RWPE2 (cell line): ENCODE measurements around the gene LHFPL3.

ENCODE experiments used
- ATAC-seq: fragments of 200-7000 bp; cut with Tn5 transposase; 3 replicates; pipeline ENCODE4 v1.9.1; 2021; ENCODE audit warnings: low read depth
- DNase-seq: peaks from one replicate; pipeline ENCODE4 v3.0.0-alpha.2; 2020; ENCODE audit warnings: low spot score
- H3K27ac ChIP-seq: fragments of 450-650 bp; 2 replicates; pipeline ENCODE4 v1.5.1; 2017; ENCODE audit warnings: mild to moderate bottlenecking; ENCODE audit not compliant: poor library complexity, severe bottlenecking
- H3K27me3 ChIP-seq: fragments of 250-450 bp; sonication (Bioruptor Pico); 2 replicates; pipeline ENCODE4 v1.5.1; 2021; ENCODE audit warnings: mild to moderate bottlenecking, moderate library complexity; ENCODE audit not compliant: insufficient read depth, poor library complexity, severe bottlenecking
- H3K36me3 ChIP-seq: fragments of 250-450 bp; sonication (Bioruptor Pico); 2 replicates; pipeline ENCODE4 v1.5.1; 2020; ENCODE audit warnings: low read depth, mild to moderate bottlenecking, moderate library complexity
- H3K4me1 ChIP-seq: fragments of 250-450 bp; sonication (Bioruptor Pico); 2 replicates; pipeline ENCODE4 v1.5.1; 2021; ENCODE audit warnings: mild to moderate bottlenecking, moderate library complexity; ENCODE audit not compliant: insufficient read depth, poor library complexity, severe bottlenecking
- H3K4me3 ChIP-seq: fragments of 250-450 bp; sonication (Bioruptor Pico); 2 replicates; pipeline ENCODE4 v1.5.1; 2021; ENCODE audit warnings: mild to moderate bottlenecking, moderate library complexity; ENCODE audit not compliant: severe bottlenecking
- H3K9me3 ChIP-seq: fragments of 250-450 bp; sonication (Bioruptor Pico); 2 replicates; pipeline ENCODE4 v1.5.1; 2021; ENCODE audit warnings: mild to moderate bottlenecking, moderate library complexity; ENCODE audit not compliant: severe bottlenecking
- TF ChIP-seq, protein P1 (sequence below): fragments of 450-650 bp; IDR thresholded peaks from one replicate; pipeline ENCODE4 v1.5.1; 2017; ENCODE audit warnings: mild to moderate bottlenecking, moderate library complexity; ENCODE audit not compliant: poor library complexity, severe bottlenecking

Gene LHFPL3

DNA sequence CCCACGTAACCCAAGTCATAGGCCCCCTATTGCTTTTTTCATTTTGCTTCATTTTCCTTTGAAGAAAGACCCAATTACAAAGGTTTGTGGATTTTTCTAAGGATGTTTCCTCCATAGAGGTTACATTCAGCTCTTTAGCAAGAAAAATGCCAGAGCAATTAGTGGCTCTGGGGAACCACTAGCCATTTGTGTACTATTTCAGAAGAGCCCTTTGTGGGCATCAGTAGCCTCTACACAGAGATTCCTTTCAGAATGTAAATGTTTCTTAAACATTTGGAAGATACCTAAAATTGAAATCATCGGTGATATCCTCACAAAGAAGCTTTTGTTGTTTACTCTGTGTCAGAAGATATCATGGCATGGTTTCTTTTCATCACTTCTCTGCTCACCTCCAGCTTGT is 394.6 kb downstream of the LHFPL3 start:
- H3K9me3 ChIP-seq: no peaks in the 10 kb centered on the region
- ATAC-seq: no peak
- no peak overlapping the region for H3K4me3 ChIP-seq
- TF ChIP-seq, protein P1, sequence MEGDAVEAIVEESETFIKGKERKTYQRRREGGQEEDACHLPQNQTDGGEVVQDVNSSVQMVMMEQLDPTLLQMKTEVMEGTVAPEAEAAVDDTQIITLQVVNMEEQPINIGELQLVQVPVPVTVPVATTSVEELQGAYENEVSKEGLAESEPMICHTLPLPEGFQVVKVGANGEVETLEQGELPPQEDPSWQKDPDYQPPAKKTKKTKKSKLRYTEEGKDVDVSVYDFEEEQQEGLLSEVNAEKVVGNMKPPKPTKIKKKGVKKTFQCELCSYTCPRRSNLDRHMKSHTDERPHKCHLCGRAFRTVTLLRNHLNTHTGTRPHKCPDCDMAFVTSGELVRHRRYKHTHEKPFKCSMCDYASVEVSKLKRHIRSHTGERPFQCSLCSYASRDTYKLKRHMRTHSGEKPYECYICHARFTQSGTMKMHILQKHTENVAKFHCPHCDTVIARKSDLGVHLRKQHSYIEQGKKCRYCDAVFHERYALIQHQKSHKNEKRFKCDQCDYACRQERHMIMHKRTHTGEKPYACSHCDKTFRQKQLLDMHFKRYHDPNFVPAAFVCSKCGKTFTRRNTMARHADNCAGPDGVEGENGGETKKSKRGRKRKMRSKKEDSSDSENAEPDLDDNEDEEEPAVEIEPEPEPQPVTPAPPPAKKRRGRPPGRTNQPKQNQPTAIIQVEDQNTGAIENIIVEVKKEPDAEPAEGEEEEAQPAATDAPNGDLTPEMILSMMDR: no peak
- no peak for DNase-seq
- no peaks in the 10 kb centered on the region for H3K27me3 ChIP-seq
- H3K36me3 ChIP-seq: no peaks in the 10 kb centered on the region
- H3K4me1 ChIP-seq: no peaks in the 10 kb centered on the region
- no peak overlapping the region for H3K27ac ChIP-seq

DNA sequence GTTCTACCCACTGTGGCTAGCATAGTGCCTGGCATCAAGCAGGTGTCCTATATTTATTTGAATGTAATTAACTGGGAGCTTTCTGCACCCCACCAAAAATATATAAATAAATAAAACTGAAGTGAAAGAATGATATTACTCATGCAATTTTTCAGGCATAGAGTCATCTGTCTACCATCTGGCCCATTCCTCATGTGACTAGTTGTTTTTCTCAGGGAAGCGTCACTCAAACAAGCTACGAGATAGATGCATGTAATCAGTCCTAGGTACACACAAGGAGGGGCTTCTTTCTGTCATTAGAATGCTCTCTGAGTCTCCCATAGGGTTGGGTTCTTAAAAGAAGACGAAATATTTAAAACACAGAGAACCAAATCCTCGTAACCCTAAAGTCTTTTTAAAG is 430.1 kb downstream of the LHFPL3 start:
- H3K9me3 ChIP-seq: no peaks in the 10 kb centered on the region
- TF ChIP-seq, protein P1: no peak
- no peaks in the 10 kb centered on the region for H3K4me1 ChIP-seq
- peaks cover 4% of the 10 kb centered on the region for H3K27me3 ChIP-seq
- no peaks in the 10 kb centered on the region for H3K36me3 ChIP-seq
- DNase-seq (no peak), ATAC-seq (peak; percentile 41; the same call in 1 of the 3 replicates)
- no peak overlapping the region for H3K4me3 ChIP-seq
- H3K27ac ChIP-seq: no peak overlapping the region

DNA sequence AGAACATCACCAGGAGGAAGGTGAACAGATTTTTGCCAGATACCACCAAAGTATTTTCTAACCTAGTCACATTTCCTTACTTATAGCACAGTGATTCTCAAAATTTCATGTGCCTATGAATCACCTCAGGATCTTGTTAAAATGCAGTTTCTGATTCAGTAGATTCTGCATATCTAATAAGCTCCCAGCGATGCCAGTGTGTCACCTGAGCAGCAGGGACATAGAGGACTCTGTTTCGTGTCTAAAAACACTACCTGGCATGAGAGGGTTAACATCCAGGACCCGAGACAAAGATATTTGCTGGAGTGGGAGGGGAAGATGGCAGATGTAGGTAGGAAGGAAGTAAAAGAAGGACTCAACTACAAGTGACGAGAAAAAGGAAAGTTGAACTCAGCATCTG is 433.5 kb downstream of the LHFPL3 start:
- DNase-seq (no peak), ATAC-seq (no peak)
- H3K9me3 ChIP-seq: no peaks in the 10 kb centered on the region
- TF ChIP-seq, protein P1: no peak
- no peak overlapping the region for H3K27ac ChIP-seq
- H3K4me1 ChIP-seq: no peaks in the 10 kb centered on the region
- peaks cover 4% of the 10 kb centered on the region for H3K27me3 ChIP-seq
- H3K4me3 ChIP-seq: no peak overlapping the region
- no peaks in the 10 kb centered on the region for H3K36me3 ChIP-seq

DNA sequence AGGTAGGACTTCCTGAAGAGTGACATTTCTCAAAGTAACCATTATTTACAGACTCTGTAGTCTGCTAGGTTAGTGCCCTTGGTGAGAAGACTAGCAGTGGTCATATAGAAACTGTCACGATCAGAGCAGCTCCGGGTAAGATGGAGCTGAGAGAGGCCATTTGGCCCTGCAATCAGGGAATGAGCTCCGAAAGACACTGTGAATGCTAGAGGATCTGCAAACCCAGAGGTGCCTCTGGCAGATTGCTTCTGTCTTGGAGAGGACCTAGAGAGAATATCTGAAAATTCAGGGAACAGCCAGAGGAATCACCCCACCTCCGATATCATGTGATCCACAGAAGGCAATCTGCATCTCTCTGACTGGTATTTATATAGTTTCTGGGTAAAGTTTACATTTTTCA is 438.7 kb downstream of the LHFPL3 start:
- no peak for DNase-seq
- Histone ChIP-seq H3K36me3 (no peaks in the 10 kb centered on the region), H3K27ac (no peak overlapping the region), H3K9me3 (no peaks in the 10 kb centered on the region), H3K4me1 (no peaks in the 10 kb centered on the region), H3K27me3 (peaks cover 4% of the 10 kb centered on the region), H3K4me3 (no peak overlapping the region)
- no peak for ATAC-seq
- TF ChIP-seq, protein P1: no peak

DNA sequence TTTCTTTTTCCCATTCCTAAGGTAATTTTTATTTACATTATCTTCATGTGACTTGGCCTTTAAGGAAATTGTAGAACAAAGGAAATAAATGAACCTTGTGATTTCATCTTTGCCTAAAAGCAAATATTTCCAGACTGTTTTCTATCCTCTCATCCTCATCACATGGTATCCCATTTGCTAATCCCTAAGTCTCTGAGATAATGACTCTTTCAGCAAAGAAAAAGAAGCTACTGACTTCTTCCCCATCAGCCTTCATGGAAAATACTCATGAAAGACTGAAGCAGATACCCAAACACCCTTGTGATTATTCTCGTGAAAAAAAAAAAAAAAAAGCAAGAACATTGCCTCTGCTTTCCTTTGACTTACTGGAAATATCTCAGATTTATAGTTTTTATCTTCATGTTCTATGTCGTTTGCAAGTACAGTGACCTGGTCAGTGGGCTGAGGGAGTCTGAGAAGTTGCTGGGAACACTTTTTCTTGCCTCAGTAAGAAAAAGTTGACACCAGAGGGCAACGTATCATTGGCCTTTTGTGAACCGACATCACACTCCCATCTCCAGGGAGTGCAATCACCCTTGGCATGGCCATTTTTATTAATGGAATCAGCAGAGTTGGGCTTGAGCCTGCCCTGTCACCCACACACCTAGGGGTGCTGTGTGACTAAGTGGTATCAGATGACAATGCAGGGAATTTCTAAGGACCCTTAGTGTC is 439.6 kb downstream of the LHFPL3 start:
- Histone ChIP-seq H3K27me3 (no peaks in the 10 kb centered on the region), H3K27ac (no peak overlapping the region), H3K4me3 (no peak overlapping the region), H3K4me1 (no peaks in the 10 kb centered on the region), H3K36me3 (no peaks in the 10 kb centered on the region), H3K9me3 (no peaks in the 10 kb centered on the region)
- ATAC-seq (no peak), DNase-seq (no peak)
- TF ChIP-seq, protein P1: peak; percentile 8
